SH-SY5Y (cell line): Measurements from ENCODE around the gene MT1E.

Experiments
- GATA2 ChIP-seq: IDR thresholded peaks from 2 replicates; pipeline ENCODE4 v1.6.1; 2011; ENCODE audit warnings: mild to moderate bottlenecking, low read depth, low read length
- GATA3 ChIP-seq: IDR thresholded peaks from 2 replicates; pipeline ENCODE4 v1.6.1; 2011; ENCODE audit warnings: low read depth, mild to moderate bottlenecking, low read length, moderate library complexity

The MT1E gene

DNA sequence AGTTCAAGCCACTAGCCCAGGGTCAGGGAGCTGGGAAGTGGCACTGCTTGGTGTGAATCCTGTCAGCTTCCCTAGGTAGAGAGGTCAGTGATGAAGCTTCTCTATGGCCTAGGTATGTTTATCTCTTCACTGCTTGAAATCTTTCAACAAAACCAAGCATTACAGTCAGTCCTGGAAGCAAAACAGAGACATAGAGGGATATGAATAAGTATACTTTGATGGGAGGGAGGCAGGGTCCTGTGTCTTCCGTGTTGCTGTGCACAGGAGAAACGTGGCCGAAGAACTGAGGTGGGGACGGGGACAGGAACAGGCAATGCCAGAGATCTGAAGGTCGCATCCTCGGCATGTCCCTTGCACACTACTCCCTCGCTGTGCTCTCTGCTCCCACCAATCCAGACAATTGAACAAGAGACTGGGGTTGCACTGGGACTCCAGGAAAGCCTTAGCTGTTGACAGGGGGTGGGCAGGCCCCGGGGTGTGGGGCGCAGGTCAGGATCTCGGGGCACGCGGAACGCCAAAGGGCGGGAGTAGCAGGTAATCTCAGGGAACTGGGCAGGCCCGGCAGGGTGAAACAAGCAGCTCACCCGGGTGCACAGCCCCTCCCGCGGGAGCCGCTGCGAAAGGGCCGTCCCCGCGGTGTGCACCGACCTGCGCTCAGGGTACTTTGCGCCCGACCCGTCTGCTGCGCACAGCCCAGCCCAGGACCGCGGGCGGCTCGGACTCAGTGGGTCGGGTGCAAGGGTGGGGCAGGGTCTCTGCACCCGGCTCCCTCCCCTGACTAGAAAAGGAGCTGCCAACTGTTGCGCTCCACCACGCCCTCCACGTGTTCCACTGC, 43.6 kb downstream of the MT1E start, which contains the start of gene MT1H:
Gene MT1H (plus strand): TSS at position 810 of the 835 bp plus-strand sequence. CDS start 71 bp downstream, outside the sequence.
- no peak for TF ChIP-seq GATA3
- no peak for TF ChIP-seq GATA2

GRCh38 chr16:56669840-56670619, 44.4 kb downstream of the MT1E start:
- TF ChIP-seq GATA3 (no peak), GATA2 (no peak)

GRCh38 chr16:56670620-56670934, 45.0 kb downstream of the MT1E start:
- TF ChIP-seq GATA3 (no peak), GATA2 (no peak)

- TF ChIP-seq GATA2 (no peak), GATA3 (no peak)
Observed at GRCh38 chr16:56672761-56673536, 47.4 kb downstream of the MT1E start.

GRCh38 chr16:56673921-56674320, 48.3 kb downstream of the MT1E start:
- TF ChIP-seq GATA2 (no peak), GATA3 (no peak)

DNA sequence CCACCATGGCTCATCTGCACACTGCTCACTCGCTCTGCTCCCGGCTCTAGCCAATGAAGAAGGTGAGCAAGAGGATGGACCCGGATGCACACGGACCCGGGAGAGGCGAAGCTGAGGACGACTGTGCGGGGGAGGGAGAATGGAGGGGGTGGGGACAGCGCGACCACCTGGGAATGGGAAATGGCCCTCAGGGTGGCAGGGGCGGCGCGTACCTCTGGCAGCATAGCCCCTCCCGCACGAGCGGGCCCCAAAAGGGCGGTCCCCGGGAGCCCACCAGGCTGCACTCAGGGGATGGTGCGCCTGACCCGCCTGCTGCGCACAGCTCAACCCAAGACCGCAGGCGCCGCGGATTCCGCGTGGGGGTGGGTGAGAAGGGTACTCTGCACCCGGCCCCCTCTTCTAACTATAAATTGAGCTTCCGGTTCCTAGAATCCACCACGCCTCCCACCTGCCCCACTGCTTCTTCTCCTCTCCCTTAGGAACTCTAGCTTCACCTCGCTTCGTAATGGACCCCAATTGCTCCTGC, 50.2 kb downstream of the MT1E start:
- TF ChIP-seq GATA3 (no peak), GATA2 (no peak)
